HepG2 (cell line): ENCODE data around the gene ZMYND8. TPM values are rescaled to one million over a fixed set of nuclear protein-coding genes. Genes with fewer than 3 reads are reported as not detected.

ENCODE experiments used
- ADNP ChIP-seq: sonication (generic); formaldehyde crosslinking; IDR thresholded peaks from 2 replicates; pipeline ENCODE4 v1.4.0; 2020; ENCODE audit warnings: missing genetic modification reagents
- BATF2 ChIP-seq: sonication (generic); formaldehyde crosslinking; IDR thresholded peaks from 2 replicates; pipeline ENCODE4 v1.8.0; 2022; ENCODE audit warnings: mild to moderate bottlenecking, missing genetic modification reagents, moderate library complexity
- CAMTA2 ChIP-seq: sonication (generic); formaldehyde crosslinking; IDR thresholded peaks from 2 replicates; pipeline ENCODE4 v1.4.0; 2020; ENCODE audit warnings: mild to moderate bottlenecking, missing genetic modification reagents, borderline replicate concordance
- CEBPB ChIP-seq: IDR thresholded peaks from 2 replicates; pipeline ENCODE4 v1.6.1; 2011; ENCODE audit warnings: low read depth, low read length, improper control_type of control experiment, borderline replicate concordance
- E2F5 ChIP-seq: sonication (generic); formaldehyde crosslinking; conservative IDR thresholded peaks from 2 replicates; pipeline ENCODE4 v1.4.0; 2020; ENCODE audit warnings: missing genetic modification reagents
- ELF4 ChIP-seq: sonication (generic); formaldehyde crosslinking; IDR thresholded peaks from 2 replicates; pipeline ENCODE4 v1.5.0; 2020; ENCODE audit warnings: missing genetic modification reagents, mild to moderate bottlenecking, moderate library complexity, borderline replicate concordance
- FUBP1 ChIP-seq: sonication (generic); formaldehyde crosslinking; IDR thresholded peaks from 2 replicates; pipeline ENCODE4 v1.5.1; 2020; ENCODE audit warnings: missing genetic modification reagents, mild to moderate bottlenecking, borderline replicate concordance
- HMG20A ChIP-seq: IDR thresholded peaks from 2 replicates; pipeline ENCODE4 v1.6.1; 2016; ENCODE audit warnings: borderline replicate concordance
- JARID2 ChIP-seq: sonication (generic); formaldehyde crosslinking; IDR thresholded peaks from 2 replicates; pipeline ENCODE4 v1.8.1; 2023; ENCODE audit warnings: missing genetic modification reagents, inconsistent platforms; ENCODE audit not compliant: insufficient replicate concordance
- KDM2A ChIP-seq: sonication (generic); formaldehyde crosslinking; IDR thresholded peaks from 2 replicates; pipeline ENCODE4 v1.4.0; 2020; ENCODE audit warnings: low read depth, missing genetic modification reagents, borderline replicate concordance
- KLF15 ChIP-seq: sonication (generic); formaldehyde crosslinking; IDR thresholded peaks from 2 replicates; pipeline ENCODE4 v1.8.1; 2023; ENCODE audit warnings: borderline replicate concordance, mild to moderate bottlenecking, inconsistent platforms, missing genetic modification reagents, mixed read lengths
- MXI1 ChIP-seq: IDR thresholded peaks from 3 replicates; pipeline ENCODE4 v1.6.1; 2012; ENCODE audit warnings: low read depth, low read length, inconsistent platforms, borderline replicate concordance
- NBN ChIP-seq: fragments of 450-650 bp; conservative IDR thresholded peaks from 2 replicates; pipeline ENCODE4 v1.6.1; 2017
- NFYB ChIP-seq: sonication (generic); formaldehyde crosslinking; IDR thresholded peaks from 2 replicates; pipeline ENCODE4 v1.4.0; 2020; ENCODE audit warnings: missing genetic modification reagents
- SALL1 ChIP-seq: sonication (generic); formaldehyde crosslinking; IDR thresholded peaks from 2 replicates; pipeline ENCODE4 v1.8.0; 2022; ENCODE audit warnings: mild to moderate bottlenecking, missing genetic modification reagents
- THAP9 ChIP-seq: sonication (generic); formaldehyde crosslinking; IDR thresholded peaks from 2 replicates; pipeline ENCODE4; 2020; ENCODE audit warnings: missing genetic modification reagents, mild to moderate bottlenecking, borderline replicate concordance
- ZBTB26 ChIP-seq: IDR thresholded peaks from 2 replicates; pipeline ENCODE4 v1.6.1; 2016; ENCODE audit warnings: missing compliant biosample characterization, missing genetic modification reagents, borderline replicate concordance
- ZFP36 ChIP-seq: fragments of 150-350 bp; IDR thresholded peaks from 2 replicates; pipeline ENCODE4 v1.6.1; 2018; ENCODE audit warnings: borderline replicate concordance, low read length, low read depth; ENCODE audit not compliant: partially characterized antibody
- ZFP41 ChIP-seq: sonication (generic); formaldehyde crosslinking; IDR thresholded peaks from 2 replicates; pipeline ENCODE4 v1.4.0; 2020; ENCODE audit warnings: mild to moderate bottlenecking, missing genetic modification reagents, borderline replicate concordance
- ZNF121 ChIP-seq: sonication (generic); formaldehyde crosslinking; IDR thresholded peaks from 2 replicates; pipeline ENCODE4 v1.5.0; 2020; ENCODE audit warnings: mild to moderate bottlenecking, missing genetic modification reagents
- ZNF468 ChIP-seq: sonication (generic); formaldehyde crosslinking; IDR thresholded peaks from 2 replicates; pipeline ENCODE4 v1.8.0; 2022; ENCODE audit warnings: mild to moderate bottlenecking, moderate library complexity, missing genetic modification reagents
- polyA plus RNA-seq, 8 experiments: library from polyadenylated mRNA; depleted of rRNA in 3 of 8; stranded (reverse) in 7 of 8; unstranded in 1 of 8; fragments of >200 nt; fragmentation: Illumina TruSeq in 4 of 8; extraction: Trizol in 4 of 8; gene quantifications; 2 replicates each; pipeline versions ENCODE4 v1.2.1 to v1.2.3, GENCODE V29; 2011 to 2016; ENCODE audit warnings: low read depth in 4 of 8, missing spikeins in 1 of 8, mixed read lengths in 1 of 8; ENCODE audit not compliant: insufficient read depth in 1 of 8
- total RNA-seq, 5 experiments: library from RNA; depleted of rRNA; stranded (reverse); fragments of >200 nt; fragmentation: Illumina TruSeq; extraction: Trizol; gene quantifications; 2 replicates each; pipeline ENCODE4 v1.2.3, GENCODE V29; 2016; ENCODE audit warnings: low read depth in 1 of 5

The ZMYND8 gene
- total and polyA plus RNA-seq, 2 of the 13 experiments (the other 11 are each of a cell fraction or from before 2014, with no cell fraction given): 53.9 to 84.7 TPM

GRCh38 chr20:47233333-47234188 is 122.9 kb downstream of the ZMYND8 start (continued):
- TF ChIP-seq JARID2 (peak; percentile 89), KLF15 (CRISPR knock-in tag) (no peak), CEBPB (peak; percentile 96), ADNP (CRISPR knock-in tag) (peak; percentile 33; the same call in 1 of the 2 replicates), BATF2 (CRISPR knock-in tag) (no peak), ZNF121 (CRISPR knock-in tag) (peak; percentile 13; the same call in 1 of the 2 replicates), HMG20A (CRISPR knock-in tag) (peak; percentile 87), NFYB (0 out of 2 replicates have a peak, but pooled peaks have one; percentile 26), SALL1 (CRISPR knock-in tag) (peak; percentile 90), ZFP41 (no peak), ZBTB26 (CRISPR knock-in tag) (no peak), E2F5 (CRISPR knock-in tag) (peak; percentile 68), KDM2A (no peak; the same call in 1 of the 2 replicates), THAP9 (no peak), ZFP36 (no peak), CAMTA2 (CRISPR knock-in tag) (no peak), FUBP1 (CRISPR knock-in tag) (peak; percentile 94; the same call in 1 of the 2 replicates), ZNF468 (CRISPR knock-in tag) (no peak), NBN (no peak), MXI1 (peak; percentile 87; the same call in 1 of the 3 replicates), ELF4 (CRISPR knock-in tag) (no peak)
